ENCODE measurements around the gene TEAD1.

DNA sequence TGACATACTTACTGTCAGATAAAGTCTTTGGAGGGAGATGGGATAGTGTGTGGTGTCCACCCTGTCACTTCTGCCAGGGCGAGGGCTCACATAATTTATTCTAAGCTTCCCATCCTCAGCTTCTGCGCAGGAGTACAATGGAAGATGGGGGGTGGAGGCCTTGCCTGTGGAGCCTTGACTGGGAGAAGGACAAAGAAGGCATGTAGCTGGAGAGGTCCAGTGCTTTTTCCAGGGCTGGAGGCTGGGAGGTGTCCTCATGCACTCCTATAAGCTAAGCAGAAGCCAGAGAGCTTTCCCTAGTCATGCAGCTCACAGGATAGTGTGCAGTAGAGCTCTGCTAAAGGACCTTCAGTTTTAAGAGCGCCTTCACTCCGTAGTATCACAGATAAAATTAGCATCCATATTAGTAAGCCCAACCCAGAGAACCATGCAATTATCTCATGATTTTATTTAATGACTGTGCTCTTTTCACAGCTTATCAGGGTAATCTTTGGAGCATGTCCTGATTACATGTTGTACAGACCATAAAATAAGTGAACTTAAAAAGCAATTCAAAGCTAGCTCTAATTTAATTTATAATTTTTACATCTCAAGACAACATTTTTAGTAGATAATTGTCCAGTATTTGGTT, 148.3 kb downstream of the TEAD1 start:
- TF ChIP-seq, protein P1, sequence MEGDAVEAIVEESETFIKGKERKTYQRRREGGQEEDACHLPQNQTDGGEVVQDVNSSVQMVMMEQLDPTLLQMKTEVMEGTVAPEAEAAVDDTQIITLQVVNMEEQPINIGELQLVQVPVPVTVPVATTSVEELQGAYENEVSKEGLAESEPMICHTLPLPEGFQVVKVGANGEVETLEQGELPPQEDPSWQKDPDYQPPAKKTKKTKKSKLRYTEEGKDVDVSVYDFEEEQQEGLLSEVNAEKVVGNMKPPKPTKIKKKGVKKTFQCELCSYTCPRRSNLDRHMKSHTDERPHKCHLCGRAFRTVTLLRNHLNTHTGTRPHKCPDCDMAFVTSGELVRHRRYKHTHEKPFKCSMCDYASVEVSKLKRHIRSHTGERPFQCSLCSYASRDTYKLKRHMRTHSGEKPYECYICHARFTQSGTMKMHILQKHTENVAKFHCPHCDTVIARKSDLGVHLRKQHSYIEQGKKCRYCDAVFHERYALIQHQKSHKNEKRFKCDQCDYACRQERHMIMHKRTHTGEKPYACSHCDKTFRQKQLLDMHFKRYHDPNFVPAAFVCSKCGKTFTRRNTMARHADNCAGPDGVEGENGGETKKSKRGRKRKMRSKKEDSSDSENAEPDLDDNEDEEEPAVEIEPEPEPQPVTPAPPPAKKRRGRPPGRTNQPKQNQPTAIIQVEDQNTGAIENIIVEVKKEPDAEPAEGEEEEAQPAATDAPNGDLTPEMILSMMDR (IDR thresholded peaks at IDR 0.05; ENCODE audit: low read depth, low read length, poor library complexity, severe bottlenecking), result no peak
- TF ChIP-seq EZH2phosphoT487 (IDR thresholded peaks at IDR 0.05; ENCODE audit: borderline replicate concordance, low read length), result no peak
